Measurements from ENCODE around the gene CAPN15.
"Not testable (repeated sequence)": the region's sequence is repeated elsewhere in the genome, so short reads cannot be mapped to it uniquely, and the experiment has no call there.

CAPN15 gene

DNA sequence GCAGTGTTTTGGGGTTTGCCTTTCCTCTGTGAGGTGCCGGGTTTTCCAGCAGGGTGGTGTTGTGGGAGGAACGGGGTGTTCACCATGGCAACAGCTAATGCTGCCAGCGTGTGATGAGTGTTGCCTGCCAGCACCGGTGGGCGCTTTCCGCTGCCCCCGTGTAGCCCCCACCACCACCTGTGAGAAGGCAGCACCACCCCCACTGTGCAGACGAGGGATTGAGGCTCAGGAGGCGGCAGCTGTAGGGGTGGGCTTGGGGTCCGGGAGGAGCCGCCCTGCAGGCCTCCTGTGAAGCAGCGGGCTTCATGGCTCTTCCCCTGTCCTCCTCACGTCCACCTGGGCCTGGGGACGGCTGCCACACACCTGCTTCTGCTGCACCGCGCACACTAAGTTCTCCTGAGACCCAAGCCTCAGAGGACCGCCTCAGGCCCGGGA, 67.6 kb downstream of the CAPN15 start:
- DNase-seq: no peak

- no peak for DNase-seq
Observed at GRCh38 chr16:595942-596735, 68.6 kb downstream of the CAPN15 start.

DNA sequence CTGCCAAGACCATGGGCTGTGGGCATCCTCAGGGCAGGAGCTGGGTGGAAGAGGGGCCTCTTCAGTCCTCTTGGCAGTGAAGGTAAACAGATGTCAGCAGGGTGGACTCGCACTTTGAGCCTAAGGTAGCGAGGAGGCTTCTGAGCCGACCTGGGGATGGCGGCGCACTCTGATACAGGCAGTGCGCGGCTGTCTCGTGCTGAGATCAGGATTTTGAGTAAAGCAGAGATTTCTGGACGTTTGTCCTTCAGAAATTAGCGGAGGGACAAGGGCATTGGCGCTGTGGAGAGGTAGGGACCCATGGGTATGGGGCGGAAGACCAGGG, 69.2 kb downstream of the CAPN15 start:
- no peak for DNase-seq

GRCh38 chr16:597655-598054, 70.1 kb downstream of the CAPN15 start:
- DNase-seq: not testable (repeated sequence)

- no peak for DNase-seq
Observed at GRCh38 chr16:598823-599739, 71.6 kb downstream of the CAPN15 start.

- no peak for DNase-seq
Observed at GRCh38 chr16:600781-601180, 73.3 kb downstream of the CAPN15 start.

DNA sequence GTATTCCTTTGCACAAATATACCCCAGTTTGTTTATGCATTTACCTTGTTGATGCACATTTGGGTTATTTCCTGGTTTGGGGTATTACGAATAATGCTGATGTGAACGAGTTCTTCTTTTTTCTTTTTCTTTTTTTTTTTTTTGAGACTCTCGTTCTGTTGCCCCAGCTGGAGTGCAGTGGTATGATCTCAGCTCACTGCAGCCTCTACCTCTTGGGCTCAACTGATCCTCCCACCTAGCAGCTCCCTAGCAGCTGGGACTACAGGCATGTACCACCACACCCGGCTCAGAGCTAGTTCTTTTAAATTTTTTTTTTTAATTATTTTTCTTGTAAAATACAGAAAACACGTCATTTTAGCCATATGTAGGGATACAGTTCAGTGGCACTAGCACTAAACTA, 76.4 kb downstream of the CAPN15 start:
- no peak for DNase-seq

Measured in stimulated activated CD8-positive, alpha-beta memory T cell treated with anti-CD3 and anti-CD28 coated beads, Interleukin-4, amount 100 ng/mL, for 48 hours (primary cell).